GM12872 (cell line): ENCODE measurements around the gene SLC26A5.

Experiments used
- CTCF ChIP-seq: IDR thresholded peaks from 3 replicates; pipeline ENCODE4 v1.5.1; 2011; ENCODE audit warnings: low read depth, mild to moderate bottlenecking, low read length, moderate library complexity; ENCODE audit not compliant: insufficient read depth

Gene SLC26A5

GRCh38 chr7:103420857-103421384 is 25.1 kb downstream of the SLC26A5 start:
- TF ChIP-seq CTCF, result no peak

GRCh38 chr7:103418241-103418640 is 27.8 kb downstream of the SLC26A5 start:
- TF ChIP-seq CTCF, result no peak

GRCh38 chr7:103413407-103413806 is 32.6 kb downstream of the SLC26A5 start:
- TF ChIP-seq CTCF, result no peak

- TF ChIP-seq CTCF, result no peak
These were observed 33.9 kb downstream of the SLC26A5 start for GRCh38 chr7:103412151-103412550.

GRCh38 chr7:103398483-103399127 is 47.4 kb downstream of the SLC26A5 start:
- TF ChIP-seq CTCF, result no peak

GRCh38 chr7:103396471-103396870 is 49.5 kb downstream of the SLC26A5 start:
- no peak for TF ChIP-seq CTCF

GRCh38 chr7:103395071-103395470 is 50.9 kb downstream of the SLC26A5 start:
- no peak for TF ChIP-seq CTCF
